Activated naive CD8-positive, alpha-beta T cell treated with anti-CD3 and anti-CD28 coated beads, Interleukin-2, amount 50 U/mL, for 16 hours (primary cell): ENCODE measurements around the gene SEC14L3.

Experiments
- DNase-seq: peaks from one replicate; pipeline ENCODE4 v3.0.0-alpha.2; 2020; ENCODE audit warnings: low read depth, low spot score

Gene SEC14L3

GRCh38 chr22:30445438-30446145 is 26.2 kb downstream of the SEC14L3 start:
- DNase-seq, result no peak

DNA sequence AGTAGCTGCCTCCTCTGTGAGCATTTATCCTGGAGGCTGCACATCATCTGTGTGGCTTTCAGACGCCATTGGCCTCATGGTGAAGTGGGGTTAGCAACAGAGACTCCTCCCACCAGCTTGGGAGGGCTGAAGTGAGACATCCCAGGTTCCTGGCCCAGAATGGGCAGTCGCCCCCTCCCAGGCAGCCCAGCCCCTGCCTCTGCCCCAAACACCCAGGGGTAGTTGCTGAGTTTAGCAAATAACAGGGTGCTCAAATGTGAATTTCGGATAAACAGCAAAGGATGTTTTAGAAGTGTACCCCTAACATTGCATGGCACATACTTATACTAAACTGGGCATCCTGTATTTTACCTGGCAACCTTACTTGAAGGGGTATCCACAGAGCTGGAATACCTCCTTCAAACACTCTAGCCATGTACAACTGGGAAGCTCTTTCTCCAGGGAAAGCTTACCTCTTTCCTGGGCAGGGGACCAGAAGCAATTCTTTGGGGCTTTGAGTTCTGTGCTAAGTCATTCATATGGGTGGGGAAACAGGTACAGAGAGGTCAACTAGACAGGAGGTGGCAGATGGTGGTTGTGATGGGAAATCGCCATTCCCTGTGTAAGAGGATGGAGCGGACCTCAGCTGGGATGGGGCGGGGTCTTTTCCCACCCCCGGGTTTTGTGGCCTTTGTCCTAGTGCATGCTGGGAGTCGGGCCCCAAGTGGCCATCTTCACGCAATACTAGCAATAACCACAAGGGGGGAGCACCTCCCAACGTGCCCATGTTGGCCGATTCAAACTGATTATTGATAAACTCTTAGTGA is 27.0 kb downstream of the SEC14L3 start:
- peak; percentile 21 for DNase-seq

DNA sequence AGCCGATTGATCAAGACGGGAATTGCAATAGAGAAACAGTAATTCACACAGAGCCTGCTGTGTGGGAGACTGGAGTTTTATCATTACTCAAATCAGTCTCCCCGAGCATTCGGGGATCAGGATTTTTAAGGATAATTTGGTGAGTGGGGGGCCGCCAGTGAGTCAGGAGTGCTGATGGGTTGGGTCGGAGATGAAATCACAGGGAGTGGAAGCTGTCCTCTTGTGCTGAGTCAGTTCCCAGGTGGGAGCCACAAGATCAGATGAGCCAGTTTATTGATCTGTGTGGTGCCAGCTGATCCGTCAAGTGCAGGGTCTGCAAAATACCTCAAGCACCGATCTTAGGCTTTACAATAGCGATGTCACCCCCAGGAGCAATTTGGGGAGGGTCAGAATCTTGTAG is 30.7 kb downstream of the SEC14L3 start:
- no peak for DNase-seq

- DNase-seq, result no peak
These were observed 32.0 kb downstream of the SEC14L3 start for GRCh38 chr22:30439836-30440235.

DNA sequence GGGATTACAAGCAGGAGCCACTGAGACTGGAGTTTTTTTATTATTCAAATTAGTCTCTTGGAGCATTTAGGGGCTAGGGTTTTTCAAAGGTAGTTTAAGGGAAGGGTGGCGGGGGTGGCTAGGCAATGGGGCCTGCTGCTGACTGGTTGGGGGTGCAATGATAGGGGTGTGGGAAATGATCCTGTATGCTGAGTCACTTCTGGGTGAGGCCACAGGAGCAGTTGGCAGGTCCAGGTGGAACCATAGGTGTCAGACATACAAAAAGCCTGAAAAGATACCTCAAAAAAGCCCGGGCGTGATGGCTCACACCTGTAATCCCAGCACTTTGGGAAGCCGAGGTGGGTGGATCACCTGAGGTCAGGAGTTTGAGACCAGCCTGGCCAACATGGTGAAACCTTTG is 32.6 kb downstream of the SEC14L3 start:
- no peak for DNase-seq

- no peak for DNase-seq
These were observed 33.3 kb downstream of the SEC14L3 start for GRCh38 chr22:30438559-30438958.

DNA sequence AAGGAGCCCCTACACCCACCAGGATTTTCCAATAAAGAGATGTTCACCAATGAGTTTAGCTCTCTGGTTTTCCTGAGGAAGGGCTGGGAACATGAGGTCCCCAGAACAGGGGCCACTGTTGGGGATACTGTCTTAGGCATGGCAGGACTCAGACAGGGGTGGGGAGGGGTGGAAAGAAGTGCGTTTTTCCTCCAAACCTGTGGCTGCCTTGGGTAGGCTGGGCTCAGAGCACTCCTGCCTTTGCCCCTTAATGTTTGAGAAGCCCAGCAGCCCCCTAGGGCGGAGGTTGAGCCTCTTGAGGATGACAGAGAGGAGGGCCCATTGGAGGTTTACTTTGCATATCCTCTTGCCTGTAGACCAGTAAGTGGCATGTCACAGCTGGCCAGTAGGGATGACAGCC is 35.6 kb downstream of the SEC14L3 start:
- no peak for DNase-seq

- DNase-seq, result peak; percentile 62
These were observed 36.1 kb downstream of the SEC14L3 start for GRCh38 chr22:30435674-30436126.

DNA sequence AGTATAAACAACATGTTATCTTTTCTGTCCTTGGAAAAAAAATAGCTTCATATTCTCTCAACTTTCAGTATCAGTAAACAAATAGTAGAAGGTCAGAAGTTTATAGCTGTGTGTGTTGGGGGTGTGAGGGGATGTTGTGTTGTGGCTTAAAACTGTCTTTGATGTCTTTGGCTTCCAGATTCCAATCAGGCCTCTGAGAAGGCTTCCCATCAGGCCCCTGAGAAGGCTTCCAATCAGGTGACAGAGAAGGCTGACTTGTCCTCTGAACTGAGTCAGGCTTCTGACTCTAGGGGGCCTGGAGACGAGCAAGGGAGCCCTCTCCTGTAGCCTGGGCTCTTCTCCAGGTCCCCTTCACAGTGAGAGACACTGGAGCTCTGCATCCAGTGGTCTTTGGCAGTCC is 37.0 kb downstream of the SEC14L3 start:
- no peak for DNase-seq

- no peak for DNase-seq
These were observed 38.0 kb downstream of the SEC14L3 start for GRCh38 chr22:30433773-30434172.

- no peak for DNase-seq
These were observed 38.6 kb downstream of the SEC14L3 start for GRCh38 chr22:30433227-30433626.

DNA sequence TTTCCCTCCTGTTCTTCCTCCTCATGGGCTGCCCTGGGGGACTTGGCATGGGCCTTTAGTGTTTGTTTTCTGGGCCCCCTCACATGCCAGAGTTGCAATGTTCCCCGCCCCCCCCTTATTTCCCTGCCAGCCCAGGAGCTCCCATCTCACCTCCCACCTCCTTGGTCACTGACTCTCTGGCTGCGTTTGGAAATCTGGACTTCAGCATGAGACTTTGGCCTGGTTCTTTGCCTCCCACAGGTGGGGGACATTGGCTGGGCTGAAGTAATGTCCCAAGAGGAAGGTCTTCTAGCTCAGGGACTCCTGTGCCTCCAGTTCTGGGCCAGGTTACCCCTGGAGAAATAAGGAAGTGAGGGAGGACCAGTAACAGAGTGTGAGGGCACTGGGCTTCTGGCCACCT is 39.3 kb downstream of the SEC14L3 start:
- no peak for DNase-seq

DNA sequence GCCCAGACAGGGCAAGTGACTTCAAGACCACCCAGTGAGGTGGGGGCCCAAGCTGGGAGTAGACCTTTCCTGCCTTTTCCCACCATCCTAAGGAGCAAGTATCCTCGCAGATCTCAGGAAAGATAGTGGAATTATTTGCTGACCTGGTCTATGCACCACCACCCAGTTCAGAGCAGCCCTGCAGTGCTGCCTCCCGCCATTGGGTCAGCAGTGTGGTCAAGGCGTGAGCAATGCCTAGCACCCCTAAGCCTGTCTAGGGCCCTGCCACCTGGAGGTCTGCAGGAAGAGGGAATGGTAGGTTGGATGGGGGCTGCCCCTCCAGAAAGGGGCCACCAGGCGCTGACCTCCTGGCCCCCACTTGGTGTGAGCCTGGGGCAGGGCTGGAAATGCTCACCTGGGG is 39.7 kb downstream of the SEC14L3 start:
- no peak for DNase-seq

GRCh38 chr22:30430933-30431332 is 40.9 kb downstream of the SEC14L3 start:
- no peak for DNase-seq

- DNase-seq, result no peak
These were observed 41.9 kb downstream of the SEC14L3 start for GRCh38 chr22:30429887-30430286.

GRCh38 chr22:30427871-30428270 is 43.9 kb downstream of the SEC14L3 start:
- no peak for DNase-seq

DNA sequence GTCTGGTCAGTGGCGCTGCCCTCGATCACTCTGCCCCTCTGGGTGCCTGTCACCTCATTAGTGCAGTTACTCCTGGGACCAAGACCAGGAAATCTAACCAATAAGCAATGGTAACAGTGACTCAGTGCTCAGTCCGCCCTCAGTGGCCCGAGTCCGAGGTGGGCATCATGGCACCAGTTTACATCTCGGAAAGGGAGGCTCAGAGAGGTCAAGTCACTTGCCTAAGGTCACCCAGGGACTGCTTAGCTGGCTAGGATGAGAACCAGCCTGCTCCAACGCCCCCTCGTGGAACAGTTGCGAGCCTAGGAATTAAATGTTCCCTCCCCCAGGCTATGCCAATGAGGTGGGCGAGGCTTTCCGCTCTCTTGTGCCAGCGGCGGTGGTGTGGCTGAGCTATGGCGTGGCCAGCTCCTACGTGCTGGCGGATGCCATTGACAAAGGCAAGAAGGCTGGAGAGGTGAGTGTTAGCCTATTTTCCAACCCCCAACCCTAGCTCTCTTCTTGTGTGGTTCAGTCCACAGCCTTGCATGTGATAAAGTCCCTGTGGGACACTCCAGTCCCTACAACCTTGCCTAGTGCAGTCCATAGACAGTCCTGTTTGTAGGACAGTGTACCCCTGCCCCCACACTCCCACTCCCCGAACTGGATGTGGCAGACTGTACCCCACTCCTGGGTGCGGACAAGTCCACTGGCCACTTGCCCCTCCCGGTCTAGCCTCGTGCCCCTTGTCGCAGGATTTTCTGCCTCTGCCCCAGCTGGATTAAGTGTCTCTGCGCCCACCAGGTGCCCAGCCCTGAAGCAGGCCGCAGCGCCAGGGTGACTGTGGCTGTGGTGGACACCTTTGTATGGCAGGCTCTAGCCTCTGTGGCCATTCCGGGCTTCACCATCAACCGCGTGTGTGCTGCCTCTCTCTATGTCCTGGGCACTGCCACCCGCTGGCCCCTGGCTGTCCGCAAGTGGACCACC is 45.1 kb downstream of the SEC14L3 start:
- peak; percentile 72 for DNase-seq

DNA sequence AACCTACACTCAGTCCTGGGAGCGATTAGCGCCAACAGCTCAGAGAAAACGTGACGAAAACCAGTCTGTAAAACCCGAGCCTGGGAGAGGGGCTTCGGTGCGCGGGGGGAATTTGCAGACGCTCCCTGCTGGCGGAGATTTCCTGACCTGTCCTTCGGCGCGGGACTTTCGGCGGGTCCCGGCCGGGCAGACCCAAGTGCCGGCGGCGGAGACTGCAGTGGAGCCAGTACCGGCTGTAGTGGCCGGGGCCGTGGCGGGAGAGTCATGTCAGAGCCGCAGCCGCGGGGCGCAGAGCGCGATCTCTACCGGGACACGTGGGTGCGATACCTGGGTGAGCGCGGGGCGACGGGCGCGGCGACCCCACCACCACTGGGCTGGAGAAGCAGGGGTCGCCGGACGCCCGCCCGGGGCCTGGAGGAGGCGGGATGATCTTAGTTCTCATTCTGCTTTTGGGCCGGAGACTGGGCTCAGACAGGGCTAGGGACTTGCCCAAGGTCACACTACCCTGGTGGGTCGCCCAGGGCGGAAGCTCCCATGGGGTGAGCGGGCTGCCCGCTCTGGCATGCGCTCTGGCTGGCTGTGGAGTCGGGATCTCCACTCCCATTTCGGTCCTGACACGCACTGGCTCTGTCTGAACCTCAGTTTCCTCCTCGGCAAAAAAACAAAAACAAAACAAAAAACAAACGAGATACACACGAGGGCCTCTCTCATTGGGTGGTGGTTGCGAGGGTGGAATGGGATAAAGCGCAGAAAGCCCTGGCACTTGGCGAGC is 46.0 kb downstream of the SEC14L3 start, which contains the start of gene MTFP1:
Gene MTFP1 (plus strand): TSS at position 153 of the 772 bp plus-strand sequence. CDS start 112 bp downstream, at position 265.
- no peak for DNase-seq

DNA sequence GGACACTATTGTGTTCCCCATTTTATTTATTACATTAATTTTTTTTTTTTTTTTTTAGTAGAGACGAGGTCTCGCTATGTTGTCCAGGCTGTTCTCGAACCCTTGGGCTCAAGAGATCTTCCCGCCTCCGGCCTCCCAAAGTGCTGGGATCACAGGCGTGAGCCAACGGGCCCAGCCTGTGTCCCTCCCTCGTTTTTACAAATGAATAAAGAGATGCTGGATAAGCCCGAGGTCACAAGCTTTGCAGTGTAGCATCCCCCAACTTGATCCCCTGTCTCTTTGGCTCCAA is 46.5 kb downstream of the SEC14L3 start:
- DNase-seq, result no peak

GRCh38 chr22:30424534-30425326 is 47.1 kb downstream of the SEC14L3 start:
- no peak for DNase-seq
